HCEC 1CT (cell line): ENCODE results near the gene OR2T4.
A peak's percentile ranks its signal among the peaks of the same experiment; 100 is the strongest.

Source experiments
- DNase-seq: peaks from one replicate; pipeline ENCODE4 v3.0.0-alpha.2; 2017

The OR2T4 gene, protein sequence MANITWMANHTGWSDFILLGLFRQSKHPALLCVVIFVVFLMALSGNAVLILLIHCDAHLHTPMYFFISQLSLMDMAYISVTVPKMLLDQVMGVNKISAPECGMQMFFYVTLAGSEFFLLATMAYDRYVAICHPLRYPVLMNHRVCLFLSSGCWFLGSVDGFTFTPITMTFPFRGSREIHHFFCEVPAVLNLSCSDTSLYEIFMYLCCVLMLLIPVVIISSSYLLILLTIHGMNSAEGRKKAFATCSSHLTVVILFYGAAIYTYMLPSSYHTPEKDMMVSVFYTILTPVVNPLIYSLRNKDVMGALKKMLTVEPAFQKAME

DNA sequence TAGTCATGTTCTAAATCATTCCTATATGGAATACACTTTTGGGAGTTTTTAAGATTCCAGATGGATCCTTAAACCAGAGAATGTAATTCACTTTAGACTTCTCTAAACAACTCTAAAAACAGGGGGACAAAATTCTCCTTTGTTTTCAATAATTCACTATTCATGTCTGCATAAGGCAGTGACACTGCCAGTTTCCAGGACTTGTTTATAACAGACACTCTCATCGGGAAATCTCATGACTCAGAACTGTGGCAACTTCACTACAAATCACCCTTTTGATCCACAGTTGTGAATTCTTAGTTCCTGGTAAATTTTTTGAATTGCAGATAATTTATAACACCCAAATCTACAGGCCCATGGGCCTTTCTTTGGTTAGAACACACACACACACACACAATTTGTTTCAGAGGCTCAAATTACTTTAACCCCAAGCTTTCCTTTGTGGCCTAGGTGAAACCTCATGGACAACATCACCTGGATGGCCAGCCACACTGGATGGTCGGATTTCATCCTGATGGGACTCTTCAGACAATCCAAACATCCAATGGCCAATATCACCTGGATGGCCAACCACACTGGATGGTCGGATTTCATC lies at the start of gene OR2T4:
OR2T4 (plus strand) TSS at position 545 of the 595 bp plus-strand sequence; CDS start at position 545, 0 bp downstream.
- DNase-seq = no peak

DNA sequence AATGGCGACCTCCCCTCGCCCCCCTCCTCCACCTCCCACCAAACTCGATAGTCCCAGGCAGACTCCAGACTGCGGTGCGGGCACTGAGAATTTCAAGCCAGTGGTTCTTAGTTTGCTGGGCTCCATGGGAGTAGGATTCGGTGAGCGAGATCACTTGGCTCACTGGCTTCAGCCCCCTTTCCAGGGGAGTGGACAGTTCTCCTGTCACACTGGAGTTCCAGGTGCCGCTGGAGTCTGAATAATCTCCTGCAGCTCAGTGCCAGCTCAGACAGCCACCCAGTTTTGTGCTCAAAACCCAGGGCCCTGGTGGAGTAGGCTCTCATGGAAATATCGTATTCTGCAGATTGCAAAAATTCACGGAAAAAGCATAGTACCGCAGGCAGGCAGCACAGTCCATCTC lies 44.7 kb upstream of the OR2T4 start:
- no peak for DNase-seq

DNA sequence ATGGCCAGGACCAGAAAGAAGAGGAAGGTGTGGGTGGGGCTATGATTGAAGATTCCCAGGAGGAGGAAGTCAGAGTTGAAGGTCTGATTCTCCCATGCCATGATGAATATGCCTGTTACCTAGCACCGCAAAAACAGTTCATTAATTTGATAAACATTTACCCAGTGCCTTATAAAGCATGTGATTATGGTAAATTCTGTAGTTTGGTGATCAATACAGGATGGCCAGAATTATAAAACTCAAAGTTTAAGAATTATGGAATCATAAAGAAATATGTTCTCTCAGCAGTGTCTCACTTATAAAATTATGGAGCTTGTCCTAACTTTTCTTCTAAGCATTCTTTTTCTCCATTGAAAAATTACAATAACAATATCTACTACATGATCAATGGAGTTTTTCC lies 37.0 kb upstream of the OR2T4 start, which contains the start of gene OR2M7:
OR2M7 (minus strand) TSS at position 101 of the 400 bp plus-strand sequence; CDS start at position 101, 0 bp downstream.
- no peak for DNase-seq

DNA sequence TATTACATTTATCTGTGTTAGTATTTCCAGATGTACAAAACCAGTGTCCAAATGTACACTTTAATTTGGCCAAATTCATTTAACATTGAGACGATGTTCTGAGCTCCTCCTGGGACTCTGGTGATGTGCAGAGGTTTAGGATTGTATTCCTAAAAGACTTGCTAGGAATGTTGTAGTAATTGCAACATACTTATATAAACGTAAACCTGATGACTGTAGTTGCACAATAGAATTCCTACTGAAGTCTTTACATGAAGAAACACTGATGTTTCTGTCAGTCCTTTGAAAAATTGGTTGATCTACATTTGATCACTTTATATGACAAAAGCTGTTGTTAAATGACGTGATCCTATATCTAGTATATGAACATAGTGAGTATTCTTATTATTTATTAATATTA lies 18.0 kb upstream of the OR2T4 start:
- DNase-seq = no peak

DNA sequence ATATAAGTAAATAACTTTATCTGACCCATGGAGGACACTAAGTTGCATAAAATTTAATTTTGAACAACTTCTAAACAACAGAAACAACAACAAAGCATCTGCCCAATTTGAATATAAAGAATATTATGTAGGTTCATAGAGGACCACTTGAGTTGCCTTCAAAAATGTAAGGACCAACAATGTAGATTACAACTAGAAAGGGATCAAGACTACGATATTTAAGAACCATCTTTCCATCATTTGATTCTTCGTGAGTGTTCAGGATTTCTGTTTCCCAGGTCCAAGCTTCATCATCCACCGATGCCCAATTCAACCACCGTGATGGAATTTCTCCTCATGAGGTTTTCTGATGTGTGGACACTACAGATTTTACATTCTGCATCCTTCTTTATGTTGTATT lies 13.0 kb upstream of the OR2T4 start, which contains the start of gene OR14C36:
OR14C36 (plus strand) TSS at position 301 of the 400 bp plus-strand sequence; CDS start at position 301, 0 bp downstream.
- no peak for DNase-seq

DNA sequence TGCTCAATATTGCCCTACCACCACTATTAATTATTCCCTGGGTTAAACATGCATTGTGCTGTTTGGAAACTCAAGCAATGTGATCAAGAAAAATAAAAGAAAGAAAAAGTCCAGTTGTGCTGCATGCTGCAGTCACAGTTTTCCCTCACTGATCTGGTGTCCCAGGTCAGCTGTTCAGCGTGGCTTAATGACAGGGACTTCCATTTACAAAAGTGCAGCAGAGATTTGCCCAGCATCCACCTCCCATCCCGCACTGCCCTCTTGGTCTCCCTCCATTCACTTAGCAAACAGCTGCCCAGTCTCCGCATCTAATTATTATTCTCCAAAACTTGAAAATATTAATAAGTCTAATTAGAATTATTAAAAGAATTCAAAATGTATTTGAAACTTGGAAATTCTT lies 2.0 kb upstream of the OR2T4 start:
- DNase-seq = no peak

DNA sequence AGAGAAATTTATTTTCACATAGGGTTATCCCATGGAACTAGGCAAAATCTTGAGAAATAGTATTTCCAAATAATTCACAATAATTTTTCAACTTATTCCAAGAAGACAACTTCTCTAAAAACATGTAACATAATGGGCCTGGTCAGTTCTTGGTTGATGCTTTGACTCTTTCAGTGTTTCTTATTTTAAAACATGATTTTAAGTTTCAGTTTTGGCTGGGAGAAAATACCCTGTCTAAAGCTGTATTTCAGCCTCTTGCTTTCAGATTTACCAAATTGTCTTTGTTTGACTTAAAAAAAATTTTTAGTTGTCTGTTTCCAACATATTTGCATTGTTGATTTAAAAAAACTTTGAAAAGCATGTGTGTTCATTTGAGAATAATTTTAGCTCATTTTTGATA lies 5.1 kb downstream of the OR2T4 start:
- DNase-seq = no peak

DNA sequence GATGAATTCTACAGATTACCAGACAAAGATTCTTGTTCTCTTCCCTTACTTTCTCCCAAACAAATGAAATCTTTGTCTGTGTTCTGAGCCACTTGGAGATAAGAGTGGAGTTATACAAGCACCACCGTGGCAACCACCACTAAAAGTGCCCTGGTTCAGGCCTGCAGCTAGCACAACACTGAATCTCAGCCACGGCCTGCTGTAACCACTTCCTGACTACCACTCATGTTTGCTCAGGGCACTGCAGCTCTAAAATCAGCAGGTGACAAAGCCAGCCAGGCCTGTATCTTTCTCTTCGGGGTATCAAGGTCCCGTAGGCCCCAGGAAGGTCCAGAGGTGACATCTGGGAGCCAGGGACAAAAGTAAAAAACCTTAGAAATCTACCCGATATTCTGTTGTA lies 10.9 kb downstream of the OR2T4 start:
- no peak for DNase-seq

DNA sequence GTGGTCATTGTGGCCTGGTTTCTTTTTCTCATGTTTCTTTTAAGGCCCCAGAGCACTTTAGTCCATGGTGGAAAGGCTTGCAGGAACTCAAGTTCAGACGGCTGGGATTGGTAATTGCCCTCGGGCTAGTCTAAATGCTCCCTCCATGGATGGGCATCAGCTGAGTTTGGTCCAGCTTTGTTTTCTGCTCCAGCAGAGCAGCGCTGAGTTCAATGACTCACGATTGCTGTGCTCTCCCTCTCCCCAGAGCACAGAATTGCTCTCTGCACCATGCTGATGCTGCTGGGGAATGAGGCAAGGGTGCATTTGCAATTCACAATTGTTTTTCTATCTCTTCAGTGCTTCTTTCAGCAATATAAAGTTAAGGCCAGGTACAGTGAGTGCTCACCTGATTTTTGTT lies 12.3 kb downstream of the OR2T4 start:
- DNase-seq = no peak

DNA sequence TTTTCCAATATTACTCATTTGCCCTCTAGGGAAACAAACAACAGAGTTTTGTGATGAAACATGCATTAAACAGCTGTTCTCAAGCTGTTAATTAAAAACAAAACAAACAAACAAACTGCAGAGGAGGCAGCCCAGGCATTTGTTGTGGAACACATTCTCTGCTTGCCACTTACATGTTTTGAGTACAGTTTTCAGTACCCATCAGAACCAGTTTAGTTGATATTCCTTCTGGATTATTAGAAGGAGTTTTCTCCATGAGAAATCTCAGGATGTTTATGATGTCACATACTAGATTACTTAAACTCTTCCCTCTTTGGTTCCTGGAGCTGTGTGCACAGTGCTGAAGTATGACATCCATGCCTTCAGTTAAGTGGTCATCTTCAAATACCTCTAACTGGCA lies 14.0 kb downstream of the OR2T4 start, which contains the start of gene OR2T6:
OR2T6 (plus strand) TSS at position 301 of the 400 bp plus-strand sequence. CDS start 11,863 bp downstream, outside the sequence.
- no peak for DNase-seq

DNA sequence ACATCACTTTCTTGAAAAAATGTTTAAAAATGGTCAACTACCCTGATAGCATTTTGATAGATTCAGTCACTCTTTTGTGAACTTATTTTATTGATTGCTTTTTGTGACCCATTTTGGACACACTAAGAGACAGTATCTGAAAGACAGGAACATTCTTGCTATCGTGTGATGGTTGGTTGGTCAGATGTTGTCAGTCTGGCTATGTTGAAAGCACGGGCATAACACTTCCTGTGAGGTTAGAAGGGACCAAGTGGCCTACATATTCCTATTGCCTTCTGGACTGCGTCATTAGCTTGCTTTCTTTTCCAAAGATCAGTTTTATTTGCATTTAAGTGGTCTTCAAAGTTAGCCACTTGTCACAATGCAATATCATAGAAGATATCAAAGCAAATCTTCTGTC lies 15.5 kb downstream of the OR2T4 start:
- DNase-seq = no peak

DNA sequence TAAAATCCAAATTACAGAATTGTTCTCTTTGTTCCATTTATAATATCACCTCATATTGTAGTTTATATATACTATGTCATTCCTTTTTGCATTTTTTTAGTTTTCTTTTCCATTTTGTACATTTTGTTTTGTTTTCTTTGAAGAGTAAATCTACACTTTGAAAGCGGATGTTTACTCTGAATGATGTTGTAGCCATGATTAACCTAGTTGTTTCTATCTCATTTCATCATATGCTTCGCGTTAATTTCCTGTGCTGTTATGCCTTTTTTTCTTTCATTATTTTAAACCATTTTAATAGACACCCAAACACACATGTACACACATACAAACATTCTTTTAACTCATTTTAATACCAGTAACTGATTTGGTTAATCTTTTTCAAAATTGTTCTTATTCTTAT lies 19.4 kb downstream of the OR2T4 start:
- DNase-seq = no peak

DNA sequence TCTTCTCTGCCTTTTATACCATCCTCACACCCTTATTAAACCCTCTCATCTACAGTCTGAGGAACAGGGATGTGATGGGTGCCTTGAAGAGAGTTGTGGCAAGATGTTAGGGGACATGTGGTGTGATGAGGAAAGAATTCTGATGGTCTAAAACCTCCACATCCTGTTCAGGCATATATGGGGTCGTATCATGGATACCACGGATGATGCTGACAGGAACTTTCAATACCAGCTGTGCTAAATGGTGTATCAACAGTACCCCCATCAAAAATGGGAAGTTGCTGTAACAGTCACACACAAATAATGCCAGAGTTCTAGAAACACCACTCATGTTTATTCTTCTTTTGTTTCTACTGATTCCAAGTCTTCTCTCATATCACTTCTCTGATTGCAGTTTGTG lies 27.0 kb downstream of the OR2T4 start:
- DNase-seq = no peak

DNA sequence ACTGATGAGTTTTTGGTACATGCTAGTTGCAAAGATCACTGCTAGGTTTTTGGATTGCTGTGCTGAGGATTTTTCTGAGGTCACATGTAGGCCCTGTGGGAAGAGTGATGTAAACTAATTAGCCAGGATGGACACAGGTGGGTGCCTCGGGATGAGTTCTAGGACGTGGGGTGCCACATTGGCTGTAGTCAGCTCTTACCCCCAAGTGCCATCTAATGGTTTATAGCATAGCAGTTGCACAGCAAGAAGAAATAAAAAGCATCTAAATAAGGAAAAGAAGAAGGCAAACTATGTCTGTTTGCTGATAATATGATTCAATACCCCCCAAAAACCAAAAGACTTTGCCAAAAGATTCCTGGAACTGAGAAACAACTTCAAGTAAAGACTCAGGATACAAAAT lies 31.6 kb downstream of the OR2T4 start:
- no peak for DNase-seq

DNA sequence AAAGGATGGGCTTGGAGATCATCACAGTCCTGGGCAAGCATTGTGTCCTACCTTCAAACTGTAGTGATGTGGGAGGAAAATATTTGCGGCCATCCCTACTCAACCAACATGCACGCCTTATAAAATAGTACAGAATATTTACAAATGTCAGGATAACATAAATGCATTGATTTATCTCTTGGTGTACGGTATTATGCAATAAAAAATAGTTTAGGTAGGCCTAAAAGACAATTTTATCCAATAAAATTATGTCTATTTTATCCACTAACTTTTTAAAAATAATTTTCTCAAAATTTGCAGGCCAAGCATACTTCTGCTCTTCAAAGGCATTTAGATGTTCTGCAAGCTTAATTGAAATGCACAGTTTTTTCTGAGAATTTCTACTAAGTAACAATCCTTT lies 41.3 kb downstream of the OR2T4 start, which contains the start of gene OR2T1:
OR2T1 (plus strand) TSS at position 301 of the 400 bp plus-strand sequence. CDS start 3,100 bp downstream, outside the sequence.
- no peak for DNase-seq

DNA sequence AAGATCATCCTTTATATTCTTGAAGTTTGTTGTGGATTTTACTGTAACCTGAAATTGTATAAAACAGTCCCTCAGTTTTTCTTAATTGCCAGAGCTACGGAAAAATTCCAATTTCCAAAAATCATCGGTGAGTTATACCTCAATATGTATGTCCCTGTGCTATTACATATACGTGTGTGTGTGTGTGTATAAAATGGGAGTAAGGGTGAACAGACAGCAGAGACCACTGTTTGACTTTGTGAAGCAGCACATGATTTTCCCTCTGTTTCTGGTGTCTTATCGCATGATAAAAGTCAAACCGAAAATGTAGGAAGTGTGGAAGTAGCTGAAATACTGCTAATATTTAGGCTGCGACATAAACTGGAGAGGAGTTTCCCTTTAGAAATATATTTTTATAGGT lies 42.6 kb downstream of the OR2T4 start:
- DNase-seq = peak; percentile 4

DNA sequence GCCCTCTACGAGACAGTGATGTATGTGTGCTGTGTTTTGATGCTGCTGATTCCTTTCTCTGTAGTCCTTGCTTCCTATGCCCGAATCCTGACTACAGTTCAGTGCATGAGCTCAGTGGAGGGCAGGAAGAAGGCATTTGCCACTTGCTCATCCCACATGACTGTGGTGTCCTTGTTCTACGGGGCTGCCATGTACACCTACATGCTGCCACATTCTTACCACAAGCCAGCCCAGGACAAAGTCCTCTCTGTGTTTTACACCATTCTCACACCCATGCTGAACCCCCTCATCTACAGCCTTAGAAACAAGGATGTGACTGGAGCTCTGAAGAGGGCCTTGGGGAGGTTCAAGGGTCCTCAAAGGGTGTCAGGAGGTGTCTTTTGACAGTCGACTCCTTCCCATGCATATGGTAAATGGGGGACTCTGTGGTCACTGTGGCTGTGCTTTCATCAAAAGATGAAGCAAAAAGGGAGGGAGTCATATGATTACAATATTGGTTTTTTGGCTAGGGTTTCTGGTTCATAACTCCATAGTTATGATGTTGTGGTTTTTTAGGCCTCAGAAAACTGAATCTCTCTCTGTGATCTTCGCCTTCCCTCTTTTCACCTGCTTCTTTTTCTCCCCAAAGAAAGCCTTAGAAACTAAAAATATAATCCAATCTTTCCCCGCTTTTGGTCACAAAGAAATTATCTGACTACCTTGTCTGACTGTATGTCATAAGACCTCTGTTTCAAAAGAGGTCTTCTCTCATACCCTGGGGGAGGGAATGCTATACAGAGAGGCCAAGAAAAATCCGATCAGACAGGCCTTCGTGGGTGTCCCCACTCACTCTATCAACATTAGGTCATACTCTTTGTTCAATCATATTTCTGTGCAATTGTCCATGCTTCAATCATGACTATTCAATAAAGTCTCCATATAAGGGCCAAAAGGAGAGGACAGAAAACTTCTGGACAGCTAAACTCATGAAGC lies 45.5 kb downstream of the OR2T4 start:
- DNase-seq = no peak
